Pulmonary artery endothelial cell (primary cell): ENCODE results near the gene ICA1. TPM values are rescaled to one million over a fixed set of nuclear protein-coding genes. Genes with fewer than 3 reads are reported as not detected.
A peak's percentile ranks its signal among the peaks of the same experiment; 100 is the strongest.
"Not testable (repeated sequence)": the region's sequence is repeated elsewhere in the genome, so short reads cannot be mapped to it uniquely, and the experiment has no call there.

Source experiments
- DNase-seq: peaks from one replicate; pipeline ENCODE4 v3.0.0-alpha.2; 2011; ENCODE audit warnings: low read depth, low spot score
- total RNA-seq: library from RNA; depleted of rRNA; stranded (reverse); fragments of >200 nt; gene quantifications from 2 replicates; pipeline ENCODE4 v1.2.3, GENCODE V29; 2014

Gene ICA1
- 23.8 and 28.8 TPM in 2 replicates for total RNA-seq

DNA sequence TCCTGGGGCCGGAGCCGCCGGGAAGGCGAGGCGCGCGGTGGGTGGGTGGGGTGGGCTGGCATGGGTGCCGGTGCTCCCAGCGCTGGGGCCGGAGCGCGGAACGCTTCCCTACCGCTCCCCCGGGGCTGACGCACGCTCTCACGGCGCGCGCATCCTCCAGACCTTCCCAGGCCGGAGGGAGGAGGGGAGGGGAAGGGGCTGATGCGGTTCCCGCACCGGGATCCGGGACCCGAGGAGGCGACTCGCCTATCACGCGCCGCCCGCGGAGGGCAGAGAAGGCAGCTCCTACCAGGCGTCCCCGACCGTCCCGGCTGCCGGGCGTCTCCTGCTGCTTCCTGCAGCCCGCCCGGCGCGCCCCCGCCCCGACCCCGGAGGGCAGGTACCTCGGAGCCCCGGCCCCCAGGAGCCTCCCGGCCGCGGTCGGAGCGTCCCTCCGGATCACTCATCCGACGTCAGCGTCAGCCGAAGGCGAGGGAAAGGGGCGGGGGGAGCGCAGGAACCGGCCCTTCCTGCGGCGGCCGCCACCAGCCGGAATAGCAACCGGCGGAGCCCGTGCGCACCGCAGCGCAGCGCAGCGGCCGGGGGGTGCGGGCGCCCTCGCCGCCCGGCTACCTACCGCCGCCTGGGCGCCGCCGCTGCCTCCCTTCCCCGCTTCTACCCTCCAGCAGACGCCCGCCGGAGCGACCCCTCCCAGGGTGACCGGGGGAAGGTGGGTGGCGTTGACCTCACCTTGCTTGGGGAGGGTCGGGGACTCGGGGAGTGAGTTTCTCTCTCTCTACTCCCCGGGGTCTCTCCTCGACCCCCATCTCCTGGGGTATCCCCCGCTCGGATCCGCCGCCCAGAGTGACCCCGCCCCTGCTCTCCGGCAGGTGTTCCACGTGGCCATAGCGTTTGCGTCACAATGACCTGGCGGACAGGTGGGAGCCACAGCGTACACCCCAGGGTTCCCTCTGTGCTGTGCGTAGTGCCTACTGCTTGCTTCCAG, at the start of gene ICA1:
ICA1 (minus strand) TSS at position 457 of the 985 bp plus-strand sequence. CDS start 26,241 bp downstream, outside the sequence.
- DNase-seq, result peak; percentile 44

DNA sequence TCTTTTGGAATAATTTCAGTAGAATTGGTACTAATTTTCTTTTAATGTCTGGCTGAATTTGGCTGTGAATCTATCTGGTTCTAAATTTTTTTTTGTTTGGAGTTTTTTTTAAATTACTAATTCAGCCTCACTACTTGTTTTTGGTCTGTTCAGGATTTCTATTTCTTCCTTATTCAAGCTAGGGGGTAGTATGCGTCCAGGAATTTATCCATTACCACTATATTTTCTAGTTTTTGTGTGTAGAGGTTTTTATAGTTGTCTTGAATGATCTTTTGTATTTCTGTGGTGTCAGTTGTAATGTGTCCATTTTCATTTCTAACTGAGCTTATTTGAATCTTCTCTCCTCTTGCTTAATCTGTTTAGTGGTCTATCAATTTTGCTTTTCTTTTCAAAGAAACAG, 48.9 kb upstream of the ICA1 start:
- no peak for DNase-seq

DNA sequence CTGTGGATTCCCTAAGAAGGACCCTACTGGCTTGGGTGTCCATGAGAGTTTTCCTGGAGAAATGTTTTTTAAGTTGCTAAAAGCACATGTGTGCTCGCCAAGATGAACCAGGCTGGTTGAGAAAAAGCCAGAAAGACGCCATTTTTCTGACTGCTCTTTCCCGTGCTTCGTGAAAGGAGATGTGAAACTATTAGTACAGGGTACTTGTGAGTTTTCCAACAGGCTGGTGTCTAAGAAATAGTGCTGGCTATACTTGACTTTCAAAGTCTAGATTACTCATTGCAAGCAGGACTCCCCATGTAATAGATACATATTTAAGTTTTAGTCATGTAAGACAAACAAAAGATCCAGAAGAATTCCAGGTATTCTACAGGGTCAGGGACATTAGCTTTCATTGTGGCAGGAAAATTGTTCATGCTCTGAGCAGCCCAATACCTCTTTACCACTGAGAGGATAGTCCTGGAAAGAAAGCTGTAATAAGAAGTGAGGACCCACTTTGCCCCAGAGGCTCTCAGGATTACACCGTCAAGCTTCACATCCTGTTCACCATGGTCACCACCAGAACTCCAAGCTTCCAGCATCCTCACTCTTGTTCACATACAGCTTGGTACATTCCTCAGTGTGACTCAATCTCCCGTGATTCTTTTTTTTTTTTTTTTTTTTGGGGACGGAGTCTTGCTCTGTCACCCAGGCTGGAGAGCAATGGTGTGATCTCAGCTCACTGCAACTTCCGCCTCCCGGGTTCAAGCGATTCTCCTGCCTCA, 43.8 kb upstream of the ICA1 start:
- no peak for DNase-seq

DNA sequence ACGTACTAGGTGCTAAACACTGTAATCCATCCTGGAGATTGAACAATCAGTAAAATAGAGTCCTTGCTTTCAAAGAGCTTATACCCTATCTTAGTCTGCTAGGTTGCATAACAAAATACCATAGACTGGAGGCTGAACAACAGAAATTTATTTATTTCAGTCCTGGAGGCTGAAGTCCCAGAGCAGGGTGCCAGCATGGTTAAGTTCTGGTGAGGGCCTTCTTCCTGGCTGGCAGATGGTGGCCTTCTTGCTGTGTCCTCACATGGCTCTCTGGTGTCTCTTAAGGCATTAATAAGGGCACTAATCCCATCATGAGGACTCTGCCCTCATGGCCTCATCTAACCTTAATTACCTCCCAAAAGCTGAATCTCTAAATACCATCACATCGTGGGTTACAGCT, 43.1 kb upstream of the ICA1 start:
- DNase-seq, result no peak

DNA sequence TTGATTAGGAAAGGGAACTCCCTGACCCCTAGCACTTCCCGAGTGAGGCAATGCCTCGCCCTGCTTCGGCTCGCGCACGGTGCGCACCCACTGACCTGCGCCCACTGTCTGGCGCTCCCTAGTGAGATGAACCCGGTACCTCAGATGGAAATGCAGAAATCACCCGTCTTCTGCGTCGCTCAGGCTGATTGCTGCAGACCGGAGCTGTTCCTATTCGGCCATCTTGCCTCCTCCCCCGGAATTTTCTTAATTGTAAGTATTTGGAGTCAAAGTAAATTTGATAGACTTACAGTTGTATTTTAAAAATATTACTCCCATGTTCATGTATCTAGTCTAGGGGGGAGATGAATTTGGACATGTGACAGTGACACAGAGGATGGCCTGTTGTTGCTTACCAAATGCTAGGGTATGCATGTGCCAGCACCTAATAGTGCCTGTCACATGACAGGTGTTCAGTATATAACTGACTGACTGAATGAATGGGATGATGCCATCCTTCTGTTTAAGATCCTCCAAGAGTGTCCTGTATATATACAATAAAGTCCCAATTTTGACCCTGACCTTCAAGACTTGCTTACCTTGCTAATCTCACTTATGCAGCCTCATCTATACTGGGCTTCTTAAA, 42.0 kb upstream of the ICA1 start:
- no peak for DNase-seq

DNA sequence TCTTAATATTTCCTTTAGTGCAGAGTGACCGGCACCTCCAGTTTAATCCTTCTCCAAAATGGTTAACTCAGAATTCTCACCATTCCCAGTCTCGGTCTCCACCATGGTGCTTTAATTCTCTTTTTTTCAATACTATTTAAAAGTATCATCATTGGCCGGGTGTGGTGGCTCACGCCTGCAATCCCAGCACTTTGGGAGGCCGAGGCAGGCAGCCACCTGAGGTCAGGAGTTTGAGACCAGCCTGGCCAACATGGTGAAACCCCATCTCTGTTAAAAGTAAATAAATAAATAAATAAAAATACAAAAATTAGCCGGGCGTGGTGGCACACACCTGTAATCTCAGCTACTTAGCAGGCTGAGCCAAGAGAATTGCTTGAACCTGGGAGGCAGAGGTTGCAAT, 35.1 kb upstream of the ICA1 start:
- not testable (repeated sequence) for DNase-seq

DNA sequence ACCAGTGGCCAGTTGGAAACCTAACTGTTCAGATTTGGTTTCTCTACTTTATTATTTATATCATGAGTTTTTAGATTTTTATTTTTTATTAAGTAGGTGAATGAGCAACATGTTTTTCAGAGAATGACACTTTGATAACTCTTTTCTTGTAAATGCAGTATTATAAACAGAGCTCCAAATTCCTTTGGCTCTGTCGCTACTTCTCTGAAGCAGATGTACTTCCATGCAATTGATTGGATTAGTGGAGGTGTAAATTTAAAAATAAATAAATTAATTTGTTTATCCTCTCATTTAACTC, 34.3 kb upstream of the ICA1 start:
- no peak for DNase-seq

DNA sequence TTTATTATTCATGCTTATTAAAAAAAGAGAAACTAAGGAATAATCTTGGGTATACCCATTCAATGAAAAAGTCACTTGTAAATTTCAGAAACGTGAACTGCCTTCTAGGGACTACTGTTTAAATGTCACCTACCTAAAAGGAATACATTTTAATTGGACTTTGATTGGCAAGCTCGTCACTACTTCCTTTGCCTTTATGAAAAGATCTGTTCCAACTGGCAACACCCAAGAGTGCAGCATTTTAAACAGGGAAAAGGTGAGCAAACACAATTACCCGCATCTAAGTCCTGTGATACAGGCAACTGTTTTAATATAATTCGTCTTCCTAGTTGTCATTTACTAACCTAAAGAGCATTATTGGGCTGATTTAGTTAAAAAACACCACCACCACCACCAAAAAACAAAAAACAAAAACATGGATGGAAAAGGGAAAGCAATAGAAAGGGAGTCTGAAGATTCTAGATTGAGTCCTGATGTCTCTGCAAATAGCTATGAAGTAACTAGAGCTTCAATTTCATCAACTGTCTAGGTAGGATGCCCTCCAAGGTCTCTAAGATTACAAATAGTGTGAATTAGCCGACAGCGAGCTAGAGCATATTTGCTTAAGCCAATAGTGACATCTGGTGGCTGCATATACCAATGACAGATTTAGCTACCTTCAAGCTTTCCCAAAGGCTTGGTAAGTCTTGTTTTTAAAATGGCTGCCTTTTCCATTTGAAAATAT, 33.8 kb upstream of the ICA1 start:
- DNase-seq, result peak; percentile 67

DNA sequence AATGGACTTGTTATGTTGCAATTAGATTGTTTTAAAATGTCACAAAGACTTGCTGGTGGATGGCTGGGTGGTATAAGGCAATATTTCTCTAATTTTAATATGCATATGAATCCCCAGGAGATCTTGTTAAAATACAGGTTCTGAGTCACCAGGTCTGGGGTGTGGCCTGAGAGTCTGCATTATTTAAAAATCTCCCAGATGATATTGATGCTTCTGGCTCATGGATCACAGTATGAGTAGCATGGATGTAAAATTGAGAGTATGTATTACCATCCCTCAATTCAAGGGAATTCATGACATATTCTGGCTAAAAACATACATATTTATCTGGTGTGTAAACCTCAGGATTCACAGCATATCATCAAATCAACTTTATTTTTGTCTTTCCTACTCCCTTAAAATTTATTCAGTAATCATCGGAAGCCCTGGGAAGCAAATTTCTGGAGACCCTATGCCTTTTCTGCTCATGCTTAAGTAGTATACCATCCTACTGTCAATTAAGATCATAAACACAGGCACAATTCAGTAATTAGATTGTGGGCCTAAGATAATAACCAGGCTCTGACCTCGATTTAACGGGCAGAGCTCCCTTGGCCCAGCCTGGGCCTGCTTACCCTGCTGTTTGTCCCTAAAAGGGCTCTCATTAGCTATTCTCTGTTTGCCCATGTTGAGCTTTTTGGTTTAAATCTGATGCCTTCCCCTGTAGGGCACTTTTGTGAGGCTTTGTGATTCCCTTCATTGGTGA, 29.6 kb upstream of the ICA1 start:
- no peak for DNase-seq

DNA sequence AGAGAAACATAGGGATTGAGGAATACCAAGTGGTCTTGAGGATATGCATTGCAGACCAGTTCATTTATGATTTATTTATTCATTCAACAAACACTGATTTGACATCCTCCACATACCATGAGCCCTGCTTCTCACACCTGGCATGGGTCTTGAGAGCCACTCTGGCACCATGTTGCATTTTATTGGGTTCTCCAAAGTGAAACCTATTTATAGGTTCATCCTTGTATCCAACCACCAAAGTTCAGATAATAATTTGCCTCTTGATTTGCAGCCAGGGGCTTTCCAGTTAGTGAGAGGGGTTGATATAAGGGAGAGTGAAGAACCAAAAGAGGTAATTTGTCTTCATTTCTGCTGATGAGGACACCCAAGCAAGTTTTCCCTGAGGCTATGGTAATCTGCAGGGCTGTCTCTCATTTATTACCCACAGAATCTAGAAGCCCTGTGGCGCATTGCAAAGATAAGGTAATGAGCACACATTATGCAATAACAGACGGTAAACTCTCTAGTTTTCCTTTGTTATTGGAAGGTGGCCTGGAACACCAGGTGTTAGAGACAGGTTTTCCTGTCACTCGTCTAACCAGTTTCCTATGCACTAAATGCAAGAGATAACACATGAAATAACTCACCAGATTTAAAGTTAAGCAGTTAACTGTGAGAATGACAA, 28.8 kb upstream of the ICA1 start:
- no peak for DNase-seq

DNA sequence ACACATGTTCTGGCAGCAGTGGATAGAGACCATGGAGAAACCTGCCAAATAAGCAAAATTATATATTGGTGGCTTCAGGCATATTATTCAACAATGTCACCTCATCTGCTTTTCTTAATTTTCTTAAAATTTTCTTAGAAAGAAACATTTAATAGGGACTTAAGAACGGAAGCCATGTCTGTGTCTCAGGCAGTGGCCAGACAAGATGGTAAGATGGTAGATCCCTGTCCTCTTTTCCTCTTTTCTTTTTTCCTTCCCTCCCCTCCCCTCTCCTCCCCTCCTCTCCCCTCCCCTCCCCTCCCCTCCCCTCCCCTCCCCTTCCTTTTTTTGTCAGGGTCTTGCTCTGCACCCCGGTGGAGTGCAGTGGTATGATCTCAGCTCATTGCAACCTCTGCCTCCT, 24.2 kb upstream of the ICA1 start:
- no peak for DNase-seq

DNA sequence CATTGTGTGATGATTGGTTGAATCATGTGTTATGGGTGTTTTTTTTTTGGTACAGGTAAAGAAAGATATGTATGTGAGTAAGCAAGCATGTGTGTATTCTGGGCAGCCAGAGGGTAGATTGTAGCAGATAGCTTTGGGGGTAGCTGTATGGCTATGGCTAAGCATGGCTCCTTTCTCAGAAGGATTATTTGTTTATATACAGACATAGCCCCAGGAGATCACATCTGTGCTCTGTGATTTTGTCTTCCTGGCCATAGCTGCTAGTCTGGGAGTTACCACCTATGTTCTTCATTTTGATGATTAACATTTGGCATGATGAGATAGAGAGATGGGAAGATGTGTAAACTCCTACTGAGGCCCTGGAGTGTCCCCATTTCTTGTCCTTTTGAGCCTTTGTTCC, 23.2 kb upstream of the ICA1 start:
- no peak for DNase-seq

DNA sequence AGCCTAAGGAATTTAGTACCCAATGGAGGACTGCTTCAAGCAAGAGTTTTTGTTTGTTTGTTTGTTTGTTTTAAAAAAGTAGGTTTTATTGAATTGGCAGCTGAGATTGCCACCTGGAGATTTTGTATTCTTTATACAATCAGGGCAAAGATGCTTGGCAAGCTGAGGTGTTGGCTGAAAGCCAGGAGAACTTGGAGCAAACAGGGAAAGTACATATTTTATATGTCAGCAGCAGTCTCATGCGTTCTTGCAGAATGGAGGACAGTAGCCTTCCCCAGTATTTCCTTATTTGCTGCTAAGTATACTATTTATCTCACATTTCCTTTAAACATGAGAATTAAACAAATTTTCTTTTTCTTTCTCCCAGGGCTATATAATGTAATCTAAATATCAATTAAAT, 22.6 kb upstream of the ICA1 start:
- no peak for DNase-seq

DNA sequence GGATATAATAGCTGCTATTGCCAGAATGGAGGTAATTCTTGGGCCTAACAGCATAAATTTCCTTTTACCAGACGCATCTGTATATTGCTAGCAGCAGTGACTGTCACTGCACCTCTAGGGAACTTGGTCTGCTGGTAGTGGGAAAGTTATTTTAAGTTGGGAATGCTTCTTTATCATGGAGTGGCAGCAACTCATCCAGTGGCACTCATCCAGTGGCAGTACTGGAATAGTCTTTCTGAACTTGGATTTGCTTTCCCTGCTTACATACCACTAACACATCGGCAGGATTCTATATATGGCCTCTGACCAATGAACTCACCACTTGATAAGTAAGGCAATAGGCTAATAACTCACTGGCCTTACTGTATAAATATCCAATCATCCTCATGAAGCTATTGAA, 22.0 kb upstream of the ICA1 start:
- no peak for DNase-seq

DNA sequence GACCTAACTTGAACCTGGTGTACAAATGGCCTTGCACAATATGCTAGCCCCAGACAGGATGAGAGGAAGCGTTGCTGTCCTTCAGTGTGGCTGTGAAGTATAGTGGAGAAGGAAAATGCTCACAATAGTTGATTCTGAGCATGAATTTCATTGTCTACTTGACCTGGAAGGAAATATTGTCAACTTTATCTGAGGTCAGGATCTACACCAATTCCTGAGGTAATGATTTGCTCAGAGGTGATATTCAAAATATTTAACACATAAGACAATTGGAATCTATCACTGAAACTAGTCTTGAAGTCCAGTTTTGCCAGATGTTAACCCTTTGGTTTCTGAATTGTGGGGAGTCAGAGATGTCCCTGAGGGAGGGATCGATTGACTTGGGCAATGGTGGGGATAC, 20.9 kb upstream of the ICA1 start:
- DNase-seq, result no peak

DNA sequence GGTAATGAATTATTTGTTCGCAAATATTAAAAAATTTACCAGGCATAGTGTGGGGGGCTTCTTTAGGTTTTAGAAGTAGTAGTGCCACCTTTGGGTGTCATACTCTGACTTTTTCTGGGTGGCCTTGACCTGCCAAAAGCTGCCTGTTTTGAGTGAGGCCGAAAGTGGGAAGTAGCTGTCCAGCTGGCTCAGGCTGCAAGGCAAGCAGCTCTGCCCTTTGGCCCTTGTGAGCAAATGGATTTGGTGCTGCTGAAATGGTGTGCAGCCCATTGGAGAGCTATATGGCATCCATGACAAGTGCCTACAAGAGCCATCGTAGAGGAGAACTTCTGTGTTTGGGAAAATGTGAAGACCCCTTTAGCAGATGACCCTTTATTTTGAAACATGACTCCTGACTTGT, 20.2 kb upstream of the ICA1 start:
- DNase-seq, result no peak

DNA sequence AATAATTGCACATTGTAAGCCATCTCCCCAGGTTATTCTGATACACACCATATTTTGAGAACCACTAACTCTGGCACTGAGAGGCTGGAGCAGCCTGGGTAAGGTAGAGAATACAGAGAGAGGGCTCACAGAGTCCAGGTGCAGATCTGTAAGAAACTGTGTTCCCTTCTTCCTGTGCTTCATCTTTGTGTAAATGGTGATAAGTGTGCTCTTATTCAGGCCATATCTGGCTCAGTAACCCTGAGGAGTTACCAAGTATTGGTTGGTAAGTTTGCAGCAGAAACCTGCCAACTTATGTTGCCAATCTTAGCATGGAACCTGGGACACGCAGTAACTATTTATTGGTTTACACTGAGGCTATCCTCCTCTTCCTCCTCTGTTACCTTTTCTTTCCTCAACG, 16.2 kb upstream of the ICA1 start:
- DNase-seq, result no peak

DNA sequence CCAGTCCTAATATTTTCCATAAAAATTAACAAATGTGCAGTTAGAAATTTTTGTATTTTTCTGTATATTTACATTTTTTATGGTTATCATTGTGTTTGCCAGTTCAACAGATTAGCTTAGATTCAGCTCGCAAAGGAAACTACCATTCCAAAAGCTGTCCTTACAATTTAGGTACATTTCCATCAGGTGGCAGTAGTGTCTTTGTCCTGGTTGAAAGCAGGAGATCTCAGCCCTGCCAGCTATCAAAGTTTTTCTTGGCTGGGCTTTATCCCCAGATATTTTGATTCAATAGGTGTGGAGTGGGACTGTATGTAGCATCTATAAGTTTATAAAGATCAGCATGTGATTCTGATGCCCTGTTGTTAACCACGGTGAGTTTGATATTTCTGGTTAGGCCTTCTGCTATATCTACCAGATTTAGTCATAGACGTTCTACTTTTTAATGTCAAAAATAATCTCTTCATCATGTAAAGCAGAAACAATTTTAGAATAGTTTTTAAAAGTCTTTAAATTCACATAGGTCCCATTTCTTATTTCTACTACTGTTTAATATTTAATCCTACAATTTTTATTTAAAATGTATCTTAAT, 15.5 kb upstream of the ICA1 start:
- DNase-seq, result no peak

DNA sequence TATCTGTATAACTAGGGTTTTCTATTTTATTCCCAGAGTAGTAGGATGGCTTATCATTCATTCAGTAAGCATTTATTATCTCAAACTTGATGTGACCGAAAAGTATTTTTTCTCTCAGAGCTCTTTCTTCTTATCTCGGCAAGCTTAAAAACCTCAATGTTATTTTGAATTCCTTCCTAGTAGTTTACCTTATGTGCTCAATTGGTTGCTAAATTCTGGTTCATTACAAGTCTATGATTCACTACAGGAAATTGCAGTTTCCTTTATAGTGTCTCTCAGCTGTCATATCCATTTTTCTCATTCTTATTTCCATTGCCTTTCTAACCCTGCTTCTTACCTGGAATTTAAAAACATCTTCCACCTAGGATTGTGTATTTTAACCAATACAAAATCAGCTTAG, 12.6 kb upstream of the ICA1 start:
- DNase-seq, result no peak

DNA sequence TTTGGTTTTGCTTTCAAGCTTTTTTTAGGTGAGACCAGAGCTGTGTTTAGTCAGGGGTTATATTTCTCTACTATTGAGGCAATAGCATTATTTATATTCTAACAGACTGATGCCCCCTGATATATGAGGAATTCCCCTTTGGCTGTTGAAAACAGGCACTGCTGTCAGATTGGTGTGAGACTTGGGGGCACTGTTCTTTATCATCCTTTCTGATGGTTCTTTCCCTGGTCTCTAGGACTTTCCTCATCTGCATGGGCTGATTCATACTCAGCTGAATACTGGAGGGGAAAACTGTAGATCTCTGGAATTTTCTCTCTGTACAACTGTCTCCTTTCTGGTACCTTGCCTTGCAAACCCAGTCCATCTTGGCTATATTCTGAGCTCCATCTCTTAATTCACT, 10.0 kb upstream of the ICA1 start:
- no peak for DNase-seq
